Stomach smooth muscle (tissue), 2 donors: Measurements from ENCODE around the gene MYOC.
A peak's percentile ranks its signal among the peaks of the same experiment; 100 is the strongest.

ENCODE experiments used
- H3K27ac ChIP-seq: one replicate; pipeline ENCODE4 v1.7.0; 2013; ENCODE audit warnings: mild to moderate bottlenecking, low read length, inconsistent platforms
- H3K27me3 ChIP-seq, 2 donors: one replicate each; pipeline ENCODE4 v1.7.0; 2013; ENCODE audit warnings: low read length in 2 of 2; ENCODE audit not compliant: insufficient read depth in 2 of 2, control insufficient read depth in 1 of 2
- H3K36me3 ChIP-seq, 2 donors: one replicate each; pipeline ENCODE4 v1.7.0; 2013; ENCODE audit warnings: low read length in 2 of 2; ENCODE audit not compliant: control insufficient read depth in 2 of 2, insufficient read depth in 2 of 2
- H3K4me1 ChIP-seq: one replicate; pipeline ENCODE4 v1.7.0; 2013; ENCODE audit warnings: low read length; ENCODE audit not compliant: control insufficient read depth, insufficient read depth
- H3K4me3 ChIP-seq, 2 donors: one replicate each; pipeline ENCODE4 v1.7.0; 2013; ENCODE audit warnings: low read length in 2 of 2
- H3K9ac ChIP-seq, 2 donors: one replicate each; pipeline ENCODE4 v1.7.0; 2013; ENCODE audit warnings: low read length in 2 of 2, mild to moderate bottlenecking in 1 of 2
- H3K9me3 ChIP-seq, 2 donors: one replicate each; pipeline ENCODE4 v1.7.0; 2013; ENCODE audit warnings: low read length in 2 of 2; ENCODE audit not compliant: control insufficient read depth in 2 of 2
- donor health status: healthy.
- donor health status: Pancreatic carcinoma.

MYOC gene

GRCh38 chr1:171653796-171654195 lies 1.3 kb upstream of the MYOC start:
- Histone ChIP-seq H3K4me1 (peaks cover 46% of the 10 kb centered on the region), H3K9me3 (no peaks in the 10 kb centered on the region), H3K36me3 (no peaks in the 10 kb centered on the region), H3K27me3 (no peaks in the 10 kb centered on the region), H3K9ac (peak overlapping the region in 1 of 2 donors; percentile 47), H3K27ac (peak overlapping the region; percentile 90), H3K4me3 (no peak overlapping the region)

- Histone ChIP-seq H3K4me3 (peak overlapping the region in 1 of 2 donors; percentile 59), H3K36me3 (no peaks in the 10 kb centered on the region), H3K27me3 (no peaks in the 10 kb centered on the region), H3K27ac (peak overlapping the region; percentile 83), H3K9me3 (no peaks in the 10 kb centered on the region), H3K4me1 (peaks cover 17% of the 10 kb centered on the region), H3K9ac (no peak overlapping the region)
These were observed 6.3 kb downstream of the MYOC start for GRCh38 chr1:171646249-171646560.

- peak overlapping the region in 1 of 2 donors; percentile 36 for H3K9ac ChIP-seq
These were observed 6.8 kb downstream of the MYOC start for GRCh38 chr1:171645553-171646248.

GRCh38 chr1:171644805-171645483 lies 7.5 kb downstream of the MYOC start:
- Histone ChIP-seq H3K9ac (no peak overlapping the region), H3K4me3 (peak overlapping the region; percentile 24 to 59)

More at GRCh38 chr1:171645553-171646248, 6.8 kb downstream of the MYOC start:
- H3K27me3 ChIP-seq: no peaks in the 10 kb centered on the region
- H3K27ac ChIP-seq: peak overlapping the region; percentile 83
- H3K36me3 ChIP-seq: no peaks in the 10 kb centered on the region
- no peaks in the 10 kb centered on the region for H3K9me3 ChIP-seq
- peaks cover 14% of the 10 kb centered on the region for H3K4me1 ChIP-seq
- peak overlapping the region; percentile 24 to 59 for H3K4me3 ChIP-seq

GRCh38 chr1:171643156-171643555 lies 9.3 kb downstream of the MYOC start:
- Histone ChIP-seq H3K4me1 (peaks cover 11% of the 10 kb centered on the region), H3K27me3 (no peaks in the 10 kb centered on the region), H3K4me3 (no peak overlapping the region), H3K27ac (no peak overlapping the region), H3K36me3 (peaks cover 0 to 1% of the 10 kb centered on the region in 2 donors), H3K9me3 (no peaks in the 10 kb centered on the region), H3K9ac (no peak overlapping the region)

More at GRCh38 chr1:171644805-171645483, 7.5 kb downstream of the MYOC start:
- Histone ChIP-seq H3K27ac (peak overlapping the region; percentile 83), H3K36me3 (no peaks in the 10 kb centered on the region), H3K4me1 (peaks cover 11% of the 10 kb centered on the region), H3K9me3 (no peaks in the 10 kb centered on the region), H3K27me3 (no peaks in the 10 kb centered on the region)

- Histone ChIP-seq H3K27me3 (no peaks in the 10 kb centered on the region), H3K9ac (no peak overlapping the region), H3K4me3 (no peak overlapping the region), H3K9me3 (no peaks in the 10 kb centered on the region), H3K27ac (no peak overlapping the region), H3K36me3 (peaks cover 0 to 2% of the 10 kb centered on the region in 2 donors), H3K4me1 (peaks cover 11% of the 10 kb centered on the region)
These were observed 10.3 kb downstream of the MYOC start for GRCh38 chr1:171642197-171642596.

GRCh38 chr1:171641076-171641864 lies 11.2 kb downstream of the MYOC start:
- H3K27ac ChIP-seq: no peak overlapping the region
- H3K9me3 ChIP-seq: no peaks in the 10 kb centered on the region
- H3K4me3 ChIP-seq: no peak overlapping the region
- H3K4me1 ChIP-seq: peaks cover 11% of the 10 kb centered on the region
- no peaks in the 10 kb centered on the region for H3K27me3 ChIP-seq
- no peak overlapping the region for H3K9ac ChIP-seq
- peaks cover 0 to 3% of the 10 kb centered on the region in 2 donors for H3K36me3 ChIP-seq

GRCh38 chr1:171640225-171640624 lies 12.3 kb downstream of the MYOC start:
- Histone ChIP-seq H3K9ac (no peak overlapping the region), H3K4me3 (no peak overlapping the region), H3K9me3 (no peaks in the 10 kb centered on the region)

GRCh38 chr1:171637928-171638576 lies 14.4 kb downstream of the MYOC start:
- H3K9ac ChIP-seq: no peak overlapping the region
- no peaks in the 10 kb centered on the region for H3K9me3 ChIP-seq
- no peak overlapping the region for H3K4me3 ChIP-seq
- H3K27ac ChIP-seq: no peak overlapping the region
- H3K4me1 ChIP-seq: no peaks in the 10 kb centered on the region
- H3K36me3 ChIP-seq: peaks cover 0 to 7% of the 10 kb centered on the region in 2 donors
- H3K27me3 ChIP-seq: no peaks in the 10 kb centered on the region

More at GRCh38 chr1:171640225-171640624, 12.3 kb downstream of the MYOC start:
- Histone ChIP-seq H3K36me3 (peaks cover 0 to 7% of the 10 kb centered on the region in 2 donors), H3K27ac (no peak overlapping the region), H3K27me3 (no peaks in the 10 kb centered on the region), H3K4me1 (peaks cover 3% of the 10 kb centered on the region)

- no peak overlapping the region for H3K27ac ChIP-seq
- no peak overlapping the region for H3K4me3 ChIP-seq
- no peaks in the 10 kb centered on the region for H3K27me3 ChIP-seq
- H3K9me3 ChIP-seq: peaks cover 0 to 2% of the 10 kb centered on the region in 2 donors
- no peak overlapping the region for H3K9ac ChIP-seq
- H3K4me1 ChIP-seq: no peaks in the 10 kb centered on the region
- H3K36me3 ChIP-seq: peaks cover 0 to 7% of the 10 kb centered on the region in 2 donors
These were observed 16.3 kb downstream of the MYOC start for GRCh38 chr1:171636141-171636540.
